H1 (cell line): ENCODE measurements around the gene LIN37. TPM values are rescaled to one million over a fixed set of nuclear protein-coding genes. Genes with fewer than 3 reads are reported as not detected.

Experiments used
- CTCF ChIA-PET: fragments of 300-600 bp; sonication (Branson Sonifier 250); formaldehyde crosslinking; loops from one replicate; lab custom pipeline; 2021; ENCODE audit not compliant: partially characterized antibody; lab: Charles Lee
- POLR2A ChIA-PET: fragments of 300-600 bp; sonication (Branson Sonifier 250); formaldehyde crosslinking; loops from one replicate; lab custom pipeline; 2021; ENCODE audit warnings: inconsistent platforms; ENCODE audit not compliant: partially characterized antibody; lab: Charles Lee
- DNase-seq, 2 experiments: peaks; one replicate each; pipeline versions ENCODE4 v3.0.0 to v3.0.0-alpha.2; 2010 to 2022; ENCODE audit warnings: low spot score in 2 of 2, low read depth in 1 of 2, mixed read lengths in 1 of 2
- FAIRE-seq: peaks from 2 replicates; lab custom pipeline; 2011; peaks lifted over from hg19 to GRCh38; lab: Jason Lieb, UNC
- H2AFZ ChIP-seq: 2 replicates; pipeline ENCODE4 v1.8.1; 2012; ENCODE audit warnings: low read length, inconsistent platforms
- H2AK5ac ChIP-seq: 2 replicates; pipeline ENCODE4 v1.6.1; 2013; ENCODE audit warnings: low read depth, low read length
- H2BK120ac ChIP-seq: replicated peaks from 2 replicates; pipeline ENCODE3; 2013; ENCODE audit warnings: low read depth, low read length, inconsistent platforms
- H2BK12ac ChIP-seq: 2 replicates; pipeline ENCODE4 v1.6.1; 2013; ENCODE audit warnings: low read depth, low read length
- H2BK15ac ChIP-seq: 2 replicates; pipeline ENCODE4 v1.6.1; 2013; ENCODE audit warnings: low read length
- H2BK20ac ChIP-seq: 2 replicates; pipeline ENCODE4 v1.6.1; 2013; ENCODE audit warnings: low read length
- H2BK5ac ChIP-seq: 2 replicates; pipeline ENCODE4 v1.6.1; 2013; ENCODE audit warnings: low read depth, low read length
- H3K14ac ChIP-seq: 2 replicates; pipeline ENCODE4 v1.6.1; 2013; ENCODE audit warnings: inconsistent platforms; ENCODE audit not compliant: insufficient read length
- H3K18ac ChIP-seq: 2 replicates; pipeline ENCODE4 v1.6.1; 2013; ENCODE audit warnings: low read length; ENCODE audit errors: extremely low read depth
- H3K23ac ChIP-seq: 2 replicates; pipeline ENCODE4 v1.6.1; 2013; ENCODE audit warnings: inconsistent platforms; ENCODE audit not compliant: insufficient read length
- H3K23me2 ChIP-seq: 2 replicates; pipeline ENCODE4 v1.6.1; 2013; ENCODE audit warnings: low read depth, low read length
- H3K27ac ChIP-seq: 2 replicates; pipeline ENCODE4 v1.6.1; 2011; ENCODE audit warnings: low read depth, low read length, inconsistent platforms
- H3K27me3 ChIP-seq, 4 experiments: replicated peaks in 1 of 4; 1 replicate in 1 of 4; 2 replicates in 3 of 4; pipeline versions ENCODE4 v1.6.1 to v1.8.1; 2011 to 2013; ENCODE audit warnings: low read length in 3 of 4, mild to moderate bottlenecking in 3 of 4, inconsistent platforms in 2 of 4, mixed read lengths in 2 of 4, moderate library complexity in 1 of 4; ENCODE audit not compliant: control insufficient read depth in 3 of 4, insufficient read depth in 3 of 4; ENCODE audit errors: extremely low read depth in 1 of 4
- H3K36me3 ChIP-seq, 4 experiments: 2 replicates each; pipeline versions ENCODE4 v1.6.1 to v1.8.1; 2011 to 2013; ENCODE audit warnings: mild to moderate bottlenecking in 4 of 4, low read length in 3 of 4, moderate library complexity in 2 of 4, control low read depth in 1 of 4, inconsistent platforms in 1 of 4; ENCODE audit not compliant: insufficient read depth in 4 of 4, control insufficient read depth in 2 of 4
- H3K4ac ChIP-seq: replicated peaks from 2 replicates; pipeline ENCODE3; 2013; ENCODE audit warnings: low read length, low read depth, mixed read lengths, inconsistent platforms; ENCODE audit not compliant: insufficient read length
- H3K4me1 ChIP-seq, 4 experiments: replicated peaks in 1 of 4; 1 replicate in 1 of 4; 2 replicates in 3 of 4; pipeline versions ENCODE4 v1.6.1 to v1.8.1; 2011 to 2013; ENCODE audit warnings: low read length in 3 of 4, inconsistent platforms in 2 of 4, mixed read lengths in 1 of 4; ENCODE audit not compliant: insufficient read depth in 4 of 4, control insufficient read depth in 3 of 4
- H3K4me2 ChIP-seq, 2 experiments: 2 replicates each; pipeline versions ENCODE4 v1.6.1 to v1.8.1; 2011 to 2013; ENCODE audit warnings: low read depth in 2 of 2, low read length in 2 of 2, control low read depth in 1 of 2, inconsistent platforms in 1 of 2, mild to moderate bottlenecking in 1 of 2; ENCODE audit not compliant: insufficient read depth in 1 of 2
- H3K4me3 ChIP-seq, 4 experiments: fragments of 200-600, 300-600 bp in 1 of 4; sonication (generic), shearing (Covaris generic), sonication (Bioruptor Twin) in 1 of 4; 2 replicates each; pipeline versions ENCODE4 v1.5.1 to v1.8.1; 2011 to 2016; ENCODE audit warnings: low read length in 4 of 4, low read depth in 3 of 4, control low read depth in 2 of 4, inconsistent platforms in 2 of 4, mild to moderate bottlenecking in 2 of 4, mixed read lengths in 1 of 4, moderate library complexity in 1 of 4; ENCODE audit not compliant: insufficient read depth in 2 of 4; ENCODE audit errors: extremely low read depth in 1 of 4
- H3K56ac ChIP-seq: replicated peaks from 2 replicates; pipeline ENCODE3; 2013; ENCODE audit warnings: low read depth, mild to moderate bottlenecking, mixed read lengths, low read length, inconsistent platforms; ENCODE audit not compliant: insufficient read length
- H3K79me1 ChIP-seq: 2 replicates; pipeline ENCODE4 v1.6.1; 2013; ENCODE audit warnings: low read depth, low read length, control low read depth
- H3K79me2 ChIP-seq, 2 experiments: 2 replicates each; pipeline versions ENCODE4 v1.6.1 to v1.8.1; 2012 to 2013; ENCODE audit warnings: low read length in 2 of 2, mild to moderate bottlenecking in 2 of 2, inconsistent platforms in 1 of 2; ENCODE audit not compliant: insufficient read depth in 2 of 2, control insufficient read depth in 1 of 2
- H3K9ac ChIP-seq, 4 experiments: replicated peaks in 1 of 4; 1 replicate in 1 of 4; 2 replicates in 3 of 4; pipeline versions ENCODE4 v1.6.1 to v1.8.1; 2011 to 2013; ENCODE audit warnings: low read depth in 3 of 4, low read length in 3 of 4, control low read depth in 2 of 4, mild to moderate bottlenecking in 2 of 4, moderate library complexity in 2 of 4, inconsistent platforms in 1 of 4; ENCODE audit errors: extremely low read depth in 1 of 4
- H3K9me3 ChIP-seq, 2 experiments: 2 replicates each; pipeline versions ENCODE4 v1.6.1 to v1.8.1; 2012 to 2013; ENCODE audit warnings: mild to moderate bottlenecking in 2 of 2, moderate library complexity in 2 of 2, control low read depth in 1 of 2, inconsistent platforms in 1 of 2, low read depth in 1 of 2, low read length in 1 of 2, mixed read lengths in 1 of 2; ENCODE audit not compliant: insufficient read depth in 2 of 2
- H4K20me1 ChIP-seq, 2 experiments: replicated peaks in 1 of 2; 2 replicates each; pipeline versions ENCODE3 to v1.8.1; 2011 to 2013; ENCODE audit warnings: inconsistent platforms in 2 of 2, low read length in 2 of 2, mild to moderate bottlenecking in 1 of 2; ENCODE audit not compliant: insufficient read depth in 2 of 2, control insufficient read depth in 1 of 2
- H4K5ac ChIP-seq: 2 replicates; pipeline ENCODE4 v1.6.1; 2013; ENCODE audit warnings: low read length, low read depth, mixed read lengths, inconsistent platforms; ENCODE audit not compliant: insufficient read length
- H4K8ac ChIP-seq: 2 replicates; pipeline ENCODE4 v1.8.0; 2013; ENCODE audit warnings: mild to moderate bottlenecking, moderate library complexity, low read length, inconsistent platforms; ENCODE audit not compliant: insufficient read depth; ENCODE audit errors: extremely low read depth
- H4K91ac ChIP-seq: replicated peaks from 2 replicates; pipeline ENCODE3; 2013; ENCODE audit warnings: low read length, mixed read lengths, inconsistent platforms; ENCODE audit not compliant: insufficient read length
- BACH1 ChIP-seq: IDR thresholded peaks from 2 replicates; pipeline ENCODE4 v1.6.1; 2012; ENCODE audit warnings: low read length, improper control_type of control experiment
- CTBP2 ChIP-seq: IDR thresholded peaks from 2 replicates; pipeline ENCODE4 v1.7.0; 2011; ENCODE audit warnings: borderline replicate concordance, mild to moderate bottlenecking, moderate library complexity, mixed read lengths, low read length; ENCODE audit not compliant: insufficient read depth, insufficient read length
- KDM1A ChIP-seq: fragments of 200-600, 300-600 bp; sonication (generic); IDR thresholded peaks from 2 replicates; pipeline ENCODE4 v1.7.1; 2016; ENCODE audit warnings: mild to moderate bottlenecking, low read length, borderline replicate concordance
- POLR2A ChIP-seq, 2 experiments: IDR thresholded peaks; 1 replicate in 1 of 2; 2 replicates in 1 of 2; pipeline ENCODE4 v1.6.1; 2011; ENCODE audit warnings: low read depth in 2 of 2, low read length in 2 of 2, mild to moderate bottlenecking in 2 of 2; ENCODE audit errors: control extremely low read depth in 1 of 2
- POU5F1 ChIP-seq: IDR thresholded peaks from 2 replicates; pipeline ENCODE4 v1.6.1; 2011; ENCODE audit warnings: low read depth, mild to moderate bottlenecking, low read length, moderate library complexity
- RBBP5 ChIP-seq: IDR thresholded peaks from 2 replicates; pipeline ENCODE4 v1.7.1; 2012; ENCODE audit warnings: low read depth, mild to moderate bottlenecking, inconsistent platforms, low read length, moderate library complexity, borderline replicate concordance
- SIN3A ChIP-seq, 2 experiments: IDR thresholded peaks in 1 of 2; conservative IDR thresholded peaks in 1 of 2; 2 replicates each; pipeline ENCODE4 v1.6.1; 2011 to 2012; ENCODE audit warnings: low read length in 2 of 2, improper control_type of control experiment in 1 of 2, low read depth in 1 of 2, mild to moderate bottlenecking in 1 of 2
- SP2 ChIP-seq: IDR thresholded peaks from 2 replicates; pipeline ENCODE4 v1.6.1; 2012; ENCODE audit warnings: mild to moderate bottlenecking, low read length, inconsistent platforms
- SUZ12 ChIP-seq: fragments of 200-600 bp; sonication (generic); IDR thresholded peaks from 2 replicates; pipeline ENCODE4 v1.6.1; 2012; ENCODE audit warnings: mild to moderate bottlenecking, inconsistent platforms, low read length, moderate library complexity, mixed read lengths
- TBP ChIP-seq: IDR thresholded peaks from 2 replicates; pipeline ENCODE4 v1.6.1; 2011; ENCODE audit warnings: low read depth, low read length, improper control_type of control experiment
- ZNF274 ChIP-seq: IDR thresholded peaks from 2 replicates; pipeline ENCODE4 v1.7.0; 2012; ENCODE audit warnings: low read length, borderline replicate concordance; ENCODE audit errors: extremely low read depth
- WGBS, 2 experiments: shearing (Covaris generic) in 1 of 2; methylation state at CpG; one replicate each; pipeline versions ENCODE4 v1.1.6 to v1.1.7; 2013 to 2015; ENCODE audit warnings: low lambda C conversion rate in 2 of 2, mixed read lengths in 2 of 2, inconsistent platforms in 1 of 2, low coverage in 1 of 2, missing lambda C conversion rate in 1 of 2; ENCODE audit not compliant: insufficient replicate concordance in 2 of 2, insufficient coverage in 1 of 2, insufficient read length in 1 of 2; ENCODE audit errors: extremely low coverage in 1 of 2, missing lambda C conversion rate in 1 of 2; 5-methylcytosine and 5-hydroxymethylcytosine counted together
- polyA plus RNA-seq, 7 experiments: library from polyadenylated mRNA; depleted of rRNA in 3 of 7; stranded (reverse) in 5 of 7; unstranded in 2 of 7; fragments of >200 nt in 5 of 7; fragments of 200-250 nt in 2 of 7; gene quantifications; 1 replicate in 5 of 7; 2 replicates in 1 of 7; 4 replicates in 1 of 7; pipeline versions ENCODE4 v1.2.1 to v1.2.3, GENCODE V29; 2011 to 2013; ENCODE audit warnings: missing spikeins in 2 of 7, mixed read lengths in 2 of 7
- total RNA-seq: library from RNA; stranded (reverse); fragmentation: NEBNext Ultra II Directional; extraction: Animal tissue kit (Norgen Biotek cat#: 25700); gene quantifications from 2 replicates; pipeline ENCODE4 v1.2.1, GENCODE V29; 2021

LIN37 gene
- total and polyA plus RNA-seq, 2 of the 8 experiments (the other 6 are each of a cell fraction or from before 2014, with no cell fraction given), result 3.8 to 9.8 TPM

GRCh38 chr19:35720648-35721047 lies 27.7 kb upstream of the LIN37 start:
- CTCF ChIA-PET, result interaction anchor here (1.3 to 11.8 kb wide), 2 partner anchors 18 to 26 kb away, joined by 5 to 80 read pairs; partner anchors contain the start of gene IGFLR1
- H3K79me2 ChIP-seq, result peaks cover 0 to 20% of the 10 kb centered on the region in 2 experiments; a peak in 2 of 4 replicates
- no peak overlapping the region for H2BK15ac ChIP-seq

More at GRCh38 chr19:35720648-35721047, 27.7 kb upstream of the LIN37 start:
- Histone ChIP-seq H3K4me1 (peaks cover 0 to 11% (median 5%) of the 10 kb centered on the region in 4 experiments; a peak in 6 of 7 replicates), H3K79me1 (peaks cover 8% of the 10 kb centered on the region), H3K56ac (no peak overlapping the region), H4K20me1 (peaks cover 7 to 9% of the 10 kb centered on the region in 2 experiments), H3K18ac (no peak overlapping the region), H3K9me3 (no peaks in the 10 kb centered on the region), H3K36me3 (peaks cover 24 to 47% (median 32%) of the 10 kb centered on the region in 4 experiments), H2BK12ac (no peak overlapping the region), H2AK5ac (no peak overlapping the region), H3K27me3 (no peaks in the 10 kb centered on the region), H3K4ac (no peak overlapping the region), H3K14ac (no peak overlapping the region), H2AFZ (no peak overlapping the region), H2BK20ac (no peak overlapping the region), H2BK120ac (no peak overlapping the region), H3K23ac (no peak overlapping the region), H4K8ac (no peak overlapping the region), H3K9ac (no peak overlapping the region), H2BK5ac (no peak overlapping the region), H3K23me2 (peaks cover 12% of the 10 kb centered on the region), H3K4me2 (no peak overlapping the region), H4K91ac (no peak overlapping the region), H3K27ac (no peak overlapping the region), H4K5ac (no peak overlapping the region), H3K4me3 (no peak overlapping the region)
- 92% methylated on average over 15 of the region's 17 CpGs; no CpG with 5 or more reads in 1 of the 2 experiments for WGBS, 2 experiments
- FAIRE-seq, result no peak
- no peak for TF ChIP-seq SUZ12
- TF ChIP-seq KDM1A, result no peak
- TF ChIP-seq ZNF274, result no peak
- no peak for TF ChIP-seq TBP
- no peak for TF ChIP-seq SIN3A (conservative IDR thresholded peaks at IDR 0.05 in 1 of 2, IDR thresholded peaks at IDR 0.05 in 1 of 2; ENCODE audit: low read depth in 1 of 2, low read length in 2 of 2)
- no peak for TF ChIP-seq SP2
- no peak for TF ChIP-seq RBBP5
- no peak for TF ChIP-seq POU5F1
- TF ChIP-seq POLR2A (IDR thresholded peaks at IDR 0.05; ENCODE audit: control extremely low read depth in 1 of 2, low read depth in 2 of 2, low read length in 2 of 2), result no peak
- TF ChIP-seq BACH1, result no peak
- no peak for TF ChIP-seq CTBP2
- POLR2A ChIA-PET, result interaction anchor here (5.0 kb wide), 1 partner anchor 17 kb away, joined by 54 read pairs; no protein-coding TSS in a partner anchor
- DNase-seq, result no peak
